Trophoblast cell (in vitro differentiated cells and primary cell): ENCODE data around the gene NRP2.
A peak's percentile ranks its signal among the peaks of the same experiment; 100 is the strongest.

Experiments used
- DNase-seq, 2 donors: peaks; one replicate each; pipeline ENCODE4 v3.0.0-alpha.2; 2016
- H2AFZ ChIP-seq: 2 replicates; pipeline ENCODE4 v1.6.1; 2013; ENCODE audit warnings: low read length, moderate library complexity, mild to moderate bottlenecking; ENCODE audit not compliant: insufficient read depth, poor library complexity
- H2AK5ac ChIP-seq: 2 replicates; pipeline ENCODE4 v1.6.1; 2013; ENCODE audit warnings: mild to moderate bottlenecking, low read length
- H2BK120ac ChIP-seq: 2 replicates; pipeline ENCODE4 v1.6.1; 2013; ENCODE audit warnings: low read length, mild to moderate bottlenecking, moderate library complexity; ENCODE audit not compliant: insufficient read depth, poor library complexity
- H2BK12ac ChIP-seq: 2 replicates; pipeline ENCODE4 v1.6.1; 2013; ENCODE audit warnings: mild to moderate bottlenecking, low read length, moderate library complexity
- H2BK5ac ChIP-seq: 2 replicates; pipeline ENCODE4 v1.6.1; 2013; ENCODE audit warnings: low read length, low read depth, moderate library complexity, mild to moderate bottlenecking; ENCODE audit not compliant: poor library complexity
- H3K14ac ChIP-seq: 2 replicates; pipeline ENCODE4 v1.6.1; 2013; ENCODE audit warnings: mild to moderate bottlenecking, low read length
- H3K18ac ChIP-seq: 2 replicates; pipeline ENCODE4 v1.6.1; 2013; ENCODE audit warnings: mild to moderate bottlenecking, low read length
- H3K23ac ChIP-seq: 2 replicates; pipeline ENCODE4 v1.6.1; 2013; ENCODE audit warnings: low read length
- H3K27ac ChIP-seq: 2 replicates; pipeline ENCODE4 v1.5.1; 2013; ENCODE audit warnings: low read depth, mild to moderate bottlenecking, inconsistent platforms, low read length, moderate library complexity
- H3K27me3 ChIP-seq: 2 replicates; pipeline ENCODE4 v1.6.1; 2013; ENCODE audit warnings: inconsistent platforms, mild to moderate bottlenecking, low read length, moderate library complexity; ENCODE audit not compliant: insufficient read depth
- H3K36me3 ChIP-seq, 2 experiments: 1 replicate in 1 of 2; 2 replicates in 1 of 2; pipeline ENCODE4 v1.6.1; 2013; ENCODE audit warnings: low read length in 2 of 2, mild to moderate bottlenecking in 2 of 2, moderate library complexity in 1 of 2; ENCODE audit not compliant: insufficient read depth in 2 of 2, control insufficient read depth in 1 of 2
- H3K4ac ChIP-seq: 2 replicates; pipeline ENCODE4 v1.6.1; 2013; ENCODE audit warnings: low read depth, mild to moderate bottlenecking, low read length, moderate library complexity
- H3K4me1 ChIP-seq, 2 experiments: 1 replicate in 1 of 2; 2 replicates in 1 of 2; pipeline ENCODE4 v1.6.1; 2013; ENCODE audit warnings: low read length in 2 of 2, mild to moderate bottlenecking in 2 of 2, moderate library complexity in 1 of 2; ENCODE audit not compliant: insufficient read depth in 2 of 2, control insufficient read depth in 1 of 2
- H3K4me2 ChIP-seq: 2 replicates; pipeline ENCODE4 v1.6.1; 2013; ENCODE audit warnings: inconsistent platforms, mild to moderate bottlenecking, low read length, moderate library complexity
- H3K4me3 ChIP-seq: 2 replicates; pipeline ENCODE4 v1.5.1; 2013; ENCODE audit warnings: mild to moderate bottlenecking, low read depth, low read length, inconsistent platforms
- H3K79me1 ChIP-seq: one replicate; pipeline ENCODE4 v1.6.1; 2013; ENCODE audit warnings: low read length
- H3K79me2 ChIP-seq: 2 replicates; pipeline ENCODE4 v1.6.1; 2013; ENCODE audit warnings: low read length, mild to moderate bottlenecking; ENCODE audit not compliant: control insufficient read depth, insufficient read depth, poor library complexity
- H3K9ac ChIP-seq: 2 replicates; pipeline ENCODE4 v1.6.1; 2013; ENCODE audit warnings: mild to moderate bottlenecking, low read length
- H3K9me3 ChIP-seq: 2 replicates; pipeline ENCODE4 v1.6.1; 2013; ENCODE audit warnings: low read depth, mild to moderate bottlenecking, control low read depth, inconsistent platforms, low read length; ENCODE audit not compliant: insufficient read depth
- H4K12ac ChIP-seq: 2 replicates; pipeline ENCODE4 v1.6.1; 2013; ENCODE audit warnings: low read depth, mild to moderate bottlenecking, low read length, moderate library complexity
- H4K8ac ChIP-seq: 2 replicates; pipeline ENCODE4 v1.6.1; 2013; ENCODE audit warnings: low read depth, mild to moderate bottlenecking, low read length, moderate library complexity
- H4K91ac ChIP-seq: one replicate; pipeline ENCODE4 v1.6.1; 2013; ENCODE audit warnings: low read depth, mild to moderate bottlenecking, low read length, moderate library complexity
- WGBS: extraction: QIAGEN DNeasy Blood & Tissue Kit; methylation state at CpG from one replicate; pipeline ENCODE4 v1.1.7; 2013; ENCODE audit warnings: missing lambda C conversion rate; ENCODE audit not compliant: insufficient read length, insufficient coverage; ENCODE audit errors: extremely low coverage; 5-methylcytosine and 5-hydroxymethylcytosine counted together

NRP2 gene

DNA sequence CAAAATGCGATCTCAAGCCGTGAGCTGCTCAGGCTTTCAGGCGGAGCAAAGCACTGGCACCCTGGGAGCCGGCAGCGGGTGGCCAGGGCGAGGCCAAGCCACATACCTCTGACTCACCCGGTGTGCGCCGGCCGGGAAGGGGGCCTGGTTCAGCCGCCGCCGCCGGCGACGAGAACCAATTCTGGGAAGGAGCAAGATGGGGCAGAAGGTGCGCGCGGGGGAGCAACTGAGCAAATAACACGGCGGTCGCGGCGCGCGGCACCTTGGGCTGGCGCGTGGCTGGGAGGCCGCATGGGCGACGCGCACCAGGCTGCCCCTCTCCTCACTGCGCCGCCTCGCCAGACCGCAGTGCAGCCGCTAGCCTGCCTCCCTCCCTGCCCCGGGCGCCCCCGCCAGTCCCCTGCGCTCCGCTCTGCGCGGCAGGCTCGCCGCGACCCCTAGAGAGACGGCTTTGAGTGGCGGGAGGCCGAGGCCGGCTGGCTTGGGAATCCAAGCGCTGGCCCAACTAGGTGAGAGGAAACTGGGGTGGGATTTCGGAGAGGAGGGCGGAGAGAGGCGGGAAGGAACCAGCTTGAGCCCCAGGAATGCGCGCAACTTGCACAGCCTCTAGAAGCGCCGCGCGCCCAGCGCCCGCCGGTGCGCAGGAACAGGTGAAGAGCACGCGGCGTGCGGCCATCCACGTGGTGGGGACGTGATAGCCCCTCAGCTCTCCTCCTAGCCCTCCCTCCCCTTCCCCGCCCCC lies 3.2 kb downstream of the NRP2 start:
- Histone ChIP-seq H3K9ac (peak overlapping the region; percentile 30), H3K4me1 (peaks cover 23 to 34% of the 10 kb centered on the region in 2 experiments), H4K91ac (peak overlapping the region; percentile 50), H2BK5ac (peak overlapping the region; percentile 58), H3K27ac (peak overlapping the region; percentile 50), H3K79me1 (peaks cover 26% of the 10 kb centered on the region), H2BK12ac (peak overlapping the region; percentile 18), H2AK5ac (no peak overlapping the region), H3K4me2 (peak overlapping the region; percentile 66), H4K12ac (no peak overlapping the region), H4K8ac (peak overlapping the region; percentile 41), H3K27me3 (no peaks in the 10 kb centered on the region), H3K36me3 (no peaks in the 10 kb centered on the region), H3K4me3 (peak overlapping the region; percentile 77), H3K9me3 (peaks cover 3% of the 10 kb centered on the region), H3K18ac (peak overlapping the region; percentile 50), H3K23ac (no peak overlapping the region), H3K79me2 (peaks cover 7% of the 10 kb centered on the region), H3K14ac (peak overlapping the region; percentile 32), H3K4ac (peak overlapping the region; percentile 29), H2AFZ (peak overlapping the region; percentile 80), H2BK120ac (peak overlapping the region; percentile 78)
- peak; percentile 59 to 74 for DNase-seq
- no CpG with 5 or more reads among the region's 72 CpGs for WGBS

- H4K12ac ChIP-seq, result peak overlapping the region; percentile 34
- peak in 1 of 2 donors; percentile 39 for DNase-seq
- peak overlapping the region; percentile 62 for H2BK120ac ChIP-seq
- peak overlapping the region; percentile 40 for H3K27ac ChIP-seq
- H3K36me3 ChIP-seq, result no peaks in the 10 kb centered on the region
- peak overlapping the region; percentile 41 for H3K4ac ChIP-seq
- H2BK5ac ChIP-seq, result peak overlapping the region; percentile 58
- H3K9ac ChIP-seq, result peak overlapping the region; percentile 55
- peak overlapping the region; percentile 62 for H3K14ac ChIP-seq
- H2AK5ac ChIP-seq, result no peak overlapping the region
- H3K79me2 ChIP-seq, result peaks cover 7% of the 10 kb centered on the region
- no peaks in the 10 kb centered on the region for H3K27me3 ChIP-seq
- peak overlapping the region; percentile 85 for H3K18ac ChIP-seq
- peak overlapping the region; percentile 57 for H2AFZ ChIP-seq
- H3K4me1 ChIP-seq, result peaks cover 23 to 34% of the 10 kb centered on the region in 2 experiments
- peaks cover 26% of the 10 kb centered on the region for H3K79me1 ChIP-seq
- WGBS, result no CpG with 5 or more reads among the region's 45 CpGs
- H3K9me3 ChIP-seq, result peaks cover 3% of the 10 kb centered on the region
- no peak overlapping the region for H3K23ac ChIP-seq
- H3K4me3 ChIP-seq, result peak overlapping the region; percentile 77
- peak overlapping the region; percentile 85 for H4K91ac ChIP-seq
- H3K4me2 ChIP-seq, result peak overlapping the region; percentile 66
- peak overlapping the region; percentile 71 for H2BK12ac ChIP-seq
- H4K8ac ChIP-seq, result peak overlapping the region; percentile 54
Observed at GRCh38 chr2:205686056-205686782, 3.9 kb downstream of the NRP2 start.

DNA sequence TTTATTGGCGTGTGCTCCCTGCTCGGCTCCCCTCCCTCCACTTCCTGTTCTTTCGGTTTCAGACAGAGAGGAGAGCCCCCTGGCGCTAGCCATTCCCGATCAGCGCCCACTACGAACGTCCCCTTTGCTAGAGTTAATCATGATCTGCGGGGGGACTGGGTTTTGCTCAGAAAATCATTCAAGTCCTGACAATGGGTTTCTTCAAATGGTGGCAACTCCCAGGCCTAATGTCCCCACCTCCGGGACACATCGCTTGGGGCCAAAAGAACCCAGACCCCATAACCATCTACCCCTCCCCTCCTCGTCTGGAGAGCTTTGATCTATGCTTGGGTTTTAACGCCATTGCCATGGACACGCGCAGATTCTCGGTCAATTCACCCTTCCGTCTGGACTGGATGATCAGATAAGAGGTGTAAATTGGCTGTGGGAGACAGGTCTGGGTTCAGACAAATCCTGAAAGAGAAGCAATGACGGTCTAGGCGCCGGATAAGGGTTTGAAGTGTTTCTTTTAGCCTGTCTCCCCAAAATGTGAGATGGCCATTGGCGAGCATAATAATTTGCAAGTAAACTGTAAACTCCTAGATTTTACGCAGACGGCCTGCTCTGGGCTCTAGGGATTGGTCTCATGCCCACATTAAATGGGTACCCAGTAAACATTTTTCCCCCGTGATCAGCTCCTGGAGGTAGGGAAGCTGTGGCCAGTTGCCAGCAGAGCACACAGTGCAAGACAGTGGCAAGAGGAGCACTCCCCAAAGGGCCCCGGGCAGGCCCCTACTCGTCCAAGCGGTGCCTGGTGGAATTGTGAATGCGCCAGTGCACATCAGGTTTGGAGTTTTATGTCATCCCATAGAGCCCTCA lies 4.7 kb downstream of the NRP2 start:
- no peaks in the 10 kb centered on the region for H3K36me3 ChIP-seq

GRCh38 chr2:205687641-205687956 lies 5.3 kb downstream of the NRP2 start:
- WGBS, result no CpG with 5 or more reads among the region's 3 CpGs
- Histone ChIP-seq H4K12ac (no peak overlapping the region), H3K4me1 (peaks cover 23 to 32% of the 10 kb centered on the region in 2 experiments), H3K9me3 (peaks cover 3% of the 10 kb centered on the region), H3K4me3 (no peak overlapping the region), H4K8ac (peak overlapping the region; percentile 37), H3K9ac (no peak overlapping the region), H3K79me2 (peaks cover 2% of the 10 kb centered on the region), H3K27ac (peak overlapping the region; percentile 38), H2BK120ac (peak overlapping the region; percentile 82), H2AK5ac (no peak overlapping the region), H3K23ac (no peak overlapping the region), H4K91ac (peak overlapping the region; percentile 76), H3K14ac (peak overlapping the region; percentile 35), H2BK5ac (peak overlapping the region; percentile 51), H3K36me3 (no peaks in the 10 kb centered on the region), H3K27me3 (no peaks in the 10 kb centered on the region), H3K4ac (no peak overlapping the region), H3K18ac (peak overlapping the region; percentile 62), H2AFZ (no peak overlapping the region), H3K4me2 (no peak overlapping the region), H3K79me1 (peaks cover 20% of the 10 kb centered on the region), H2BK12ac (peak overlapping the region; percentile 94)
- DNase-seq, result no peak

More for the DNA sequence above, 4.7 kb downstream of the NRP2 start:
- no CpG with 5 or more reads among the region's 28 CpGs for WGBS
- DNase-seq, result no peak
- Histone ChIP-seq H3K9me3 (peaks cover 3% of the 10 kb centered on the region), H3K79me2 (peaks cover 5% of the 10 kb centered on the region), H2AFZ (no peak overlapping the region), H3K27ac (peak overlapping the region; percentile 40), H3K23ac (no peak overlapping the region), H3K27me3 (no peaks in the 10 kb centered on the region), H2AK5ac (no peak overlapping the region), H3K18ac (peak overlapping the region; percentile 62), H3K4me3 (peak overlapping the region; percentile 37), H2BK5ac (peak overlapping the region; percentile 58), H3K4me1 (peaks cover 23 to 32% of the 10 kb centered on the region in 2 experiments), H2BK12ac (peak overlapping the region; percentile 94), H4K8ac (peak overlapping the region; percentile 54), H3K9ac (no peak overlapping the region), H3K79me1 (peaks cover 23% of the 10 kb centered on the region), H3K4me2 (peak overlapping the region; percentile 66), H2BK120ac (peak overlapping the region; percentile 82), H3K4ac (no peak overlapping the region), H4K91ac (peak overlapping the region; percentile 85), H4K12ac (no peak overlapping the region), H3K14ac (peak overlapping the region; percentile 35)
